OCI-LY3 (cell line): ENCODE results near the gene ESM1.

Experiments used
- H2AFZ ChIP-seq: fragments of 200-600, 300-600 bp; shearing (Covaris generic); 2 replicates; pipeline ENCODE4 v1.6.0; 2014; ENCODE audit warnings: antibody characterized with exemption, low read depth, low read length
- H3K27ac ChIP-seq: fragments of 200-600, 300-600 bp; sonication (generic); 2 replicates; pipeline ENCODE4 v1.5.1; 2014; ENCODE audit warnings: mild to moderate bottlenecking, low read length, moderate library complexity, mixed read lengths
- H3K27me3 ChIP-seq: fragments of 200-600, 300-600 bp; sonication (generic); 2 replicates; pipeline ENCODE4 v1.6.1; 2014; ENCODE audit warnings: low read depth, low read length, mixed read lengths
- H3K36me3 ChIP-seq: fragments of 200-600, 300-600 bp; sonication (generic); replicated peaks from 2 replicates; pipeline ENCODE3; 2014; ENCODE audit warnings: low read depth, low read length, mixed read lengths
- H3K4me1 ChIP-seq: fragments of 300-600, 200-600 bp; sonication (generic); 2 replicates; pipeline ENCODE4 v1.6.1; 2014; ENCODE audit warnings: low read length, mixed read lengths
- H3K4me2 ChIP-seq: fragments of 200-600, 300-600 bp; sonication (generic); 2 replicates; pipeline ENCODE4 v1.6.1; 2014; ENCODE audit warnings: low read length, mixed read lengths
- H3K4me3 ChIP-seq: fragments of 300-600, 200-600 bp; sonication (generic); 2 replicates; pipeline ENCODE4 v1.5.1; 2014; ENCODE audit warnings: antibody characterized with exemption, mild to moderate bottlenecking, low read length, moderate library complexity
- H3K79me2 ChIP-seq: fragments of 300-600, 200-600 bp; shearing (Covaris generic); 2 replicates; pipeline ENCODE4 v1.6.1; 2014; ENCODE audit warnings: mild to moderate bottlenecking, low read length, mixed read lengths
- H3K9ac ChIP-seq: fragments of 300-600, 200-600 bp; shearing (Covaris generic); 2 replicates; pipeline ENCODE4 v1.6.0; 2014; ENCODE audit warnings: mild to moderate bottlenecking, low read length, moderate library complexity
- H3K9me3 ChIP-seq: fragments of 200-600, 300-600 bp; shearing (Covaris generic); 2 replicates; pipeline ENCODE4 v1.6.1; 2014; ENCODE audit warnings: low read length, mixed read lengths; ENCODE audit not compliant: insufficient read depth
- H4K20me1 ChIP-seq: fragments of 200-600, 300-600 bp; sonication (generic); 2 replicates; pipeline ENCODE4 v1.6.1; 2016; ENCODE audit warnings: low read length, mixed read lengths; ENCODE audit not compliant: insufficient read depth
- CTCF ChIP-seq: fragments of 200-600, 300-600 bp; sonication (generic); IDR thresholded peaks from 2 replicates; pipeline ENCODE4 v1.5.1; 2014; ENCODE audit warnings: antibody characterized with exemption, low read length, low read depth
- EZH2phosphoT487 ChIP-seq: fragments of 200-600 bp; shearing (Covaris generic); IDR thresholded peaks from 2 replicates; pipeline ENCODE4 v1.6.1; 2018; ENCODE audit warnings: antibody characterized with exemption, mixed run types, low read depth

ESM1 gene

DNA sequence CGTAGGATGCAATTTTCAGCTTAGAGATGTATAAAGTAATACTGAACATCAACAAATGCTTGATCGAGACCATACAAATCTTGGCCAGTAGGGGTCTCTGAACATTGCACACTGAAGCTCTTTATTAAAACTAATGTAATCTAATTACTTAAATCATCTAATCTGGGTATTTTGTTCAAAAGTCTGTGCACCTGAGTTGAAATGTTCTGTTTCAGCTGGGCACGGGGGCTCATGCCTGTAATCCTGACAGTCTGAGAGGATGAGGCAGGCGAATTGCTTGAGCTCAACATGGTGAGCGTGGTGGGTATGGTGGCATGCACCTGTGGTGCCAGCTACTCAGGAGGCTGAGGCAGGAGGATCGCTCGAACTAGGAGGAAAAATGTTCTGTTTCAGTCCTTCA lies 41.0 kb downstream of the ESM1 start:
- H3K36me3 ChIP-seq, result no peaks in the 10 kb centered on the region
- no peaks in the 10 kb centered on the region for H3K9me3 ChIP-seq
- no peak overlapping the region for H2AFZ ChIP-seq
- H3K27me3 ChIP-seq, result peaks cover 15% of the 10 kb centered on the region
- no peaks in the 10 kb centered on the region for H4K20me1 ChIP-seq
- no peak overlapping the region for H3K4me2 ChIP-seq
- H3K4me3 ChIP-seq, result no peak overlapping the region
- no peak overlapping the region for H3K27ac ChIP-seq
- H3K4me1 ChIP-seq, result no peaks in the 10 kb centered on the region
- no peaks in the 10 kb centered on the region for H3K79me2 ChIP-seq
- no peak overlapping the region for H3K9ac ChIP-seq
- no peak for TF ChIP-seq EZH2phosphoT487
- TF ChIP-seq CTCF, result peak; percentile 65

- Histone ChIP-seq H4K20me1 (no peaks in the 10 kb centered on the region), H3K4me2 (no peak overlapping the region), H3K9me3 (no peaks in the 10 kb centered on the region), H3K36me3 (no peaks in the 10 kb centered on the region), H3K27ac (no peak overlapping the region), H3K9ac (no peak overlapping the region), H3K4me1 (no peaks in the 10 kb centered on the region), H3K27me3 (peaks cover 19% of the 10 kb centered on the region), H2AFZ (no peak overlapping the region), H3K4me3 (no peak overlapping the region), H3K79me2 (no peaks in the 10 kb centered on the region)
- TF ChIP-seq EZH2phosphoT487 (no peak), CTCF (no peak)
Measured at GRCh38 chr5:54942064-54942778, 43.2 kb downstream of the ESM1 start.

DNA sequence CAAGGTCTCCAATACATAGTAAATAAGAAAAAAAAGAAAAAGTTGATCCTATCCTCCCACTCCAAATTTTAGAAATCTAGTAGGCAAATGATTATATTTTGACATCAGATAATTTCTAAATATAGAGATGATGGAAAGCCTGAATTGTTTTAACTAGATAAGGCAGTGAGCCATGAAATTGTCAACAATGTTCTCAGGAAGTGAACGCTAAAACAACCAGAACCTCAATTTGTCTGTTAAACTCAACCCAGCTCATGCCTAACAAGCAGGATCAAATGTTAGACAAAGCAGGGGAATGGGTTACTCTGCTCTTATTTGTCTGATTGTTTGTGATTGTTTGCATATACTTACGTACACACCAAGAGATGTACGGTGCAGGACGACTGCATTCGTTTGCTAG lies 49.2 kb downstream of the ESM1 start:
- H3K79me2 ChIP-seq, result no peaks in the 10 kb centered on the region
- H2AFZ ChIP-seq, result no peak overlapping the region
- H3K27ac ChIP-seq, result no peak overlapping the region

GRCh38 chr5:54932789-54933188 lies 52.6 kb downstream of the ESM1 start:
- Histone ChIP-seq H3K4me2 (no peak overlapping the region), H3K79me2 (no peaks in the 10 kb centered on the region), H3K36me3 (no peaks in the 10 kb centered on the region), H2AFZ (no peak overlapping the region), H3K4me1 (no peaks in the 10 kb centered on the region), H3K9me3 (no peaks in the 10 kb centered on the region), H4K20me1 (no peaks in the 10 kb centered on the region), H3K4me3 (no peak overlapping the region), H3K27ac (no peak overlapping the region), H3K27me3 (peaks cover 51% of the 10 kb centered on the region), H3K9ac (no peak overlapping the region)
- no peak for TF ChIP-seq EZH2phosphoT487
- no peak for TF ChIP-seq CTCF

More for the DNA sequence above, 49.2 kb downstream of the ESM1 start:
- H3K4me3 ChIP-seq, result no peak overlapping the region
- TF ChIP-seq EZH2phosphoT487, result no peak
- TF ChIP-seq CTCF, result no peak
- no peaks in the 10 kb centered on the region for H3K9me3 ChIP-seq
- H4K20me1 ChIP-seq, result no peaks in the 10 kb centered on the region
- H3K27me3 ChIP-seq, result peaks cover 40% of the 10 kb centered on the region
- no peaks in the 10 kb centered on the region for H3K36me3 ChIP-seq
- H3K4me1 ChIP-seq, result no peaks in the 10 kb centered on the region
- H3K9ac ChIP-seq, result no peak overlapping the region
- no peak overlapping the region for H3K4me2 ChIP-seq
